Measurements from ENCODE around the gene ANO6. TPM values are rescaled to one million over a fixed set of nuclear protein-coding genes. Genes with fewer than 3 reads are reported as not detected.

ANO6 gene
- total RNA-seq, 5 donors from 2014 or later (not counting 1 experiment from before 2014, with no cell fraction given): 17.9 to 22.5 (median 20.3) TPM

- H3K27ac ChIP-seq (ENCODE audit: low read length): no peak overlapping the region
- H3K27me3 ChIP-seq (replicated peaks in 1 of 2; ENCODE audit: control insufficient read depth in 2 of 2, extremely low read depth in 1 of 2, insufficient read depth in 2 of 2, low read length in 1 of 2): no peaks in the 10 kb centered on the region
- 83% methylated on average over 1 of the region's 2 CpGs for WGBS (ENCODE audit: insufficient coverage)
- Mint-ChIP-seq H3K27me3 (no peaks in the 10 kb centered on the region), H3K36me3 (peaks cover 14% of the 10 kb centered on the region), H3K4me3 (no peak overlapping the region), H3K4me1 (peaks cover 15 to 35% (median 19%) of the 10 kb centered on the region in 3 donors), H3K27ac (no peak overlapping the region), H3K9me3 (no peaks in the 10 kb centered on the region)
- ATAC-seq (replicated peaks in 1 of 4) (no peak), DNase-seq (no peak)
- POLR2A ChIA-PET: no interaction called here
- H3K9me3 ChIP-seq: no peaks in the 10 kb centered on the region
- no peaks in the 10 kb centered on the region for H3K36me3 ChIP-seq (ENCODE audit: control insufficient read depth in 2 of 2, extremely low read depth in 1 of 2, insufficient read depth in 1 of 2, low read length in 1 of 2)
- H3K4me3 ChIP-seq (ENCODE audit: control insufficient read depth in 1 of 2, extremely low read depth in 1 of 2, low read length in 1 of 2): no peak overlapping the region
- CTCF ChIA-PET: interaction anchor here in 1 of 2 donors (0.6 to 0.7 kb wide), 2 partner anchors 423 to 534 kb away, joined by 3 read pairs; no protein-coding TSS in a partner anchor
- peaks cover 2 to 12% of the 10 kb centered on the region in 2 experiments for H3K4me1 ChIP-seq (ENCODE audit: control insufficient read depth in 1 of 2, extremely low read depth in 1 of 2, insufficient read depth in 2 of 2, low read length in 2 of 2)
Measured at GRCh38 chr12:45209784-45210183, 6.1 kb upstream of the ANO6 start.

DNA sequence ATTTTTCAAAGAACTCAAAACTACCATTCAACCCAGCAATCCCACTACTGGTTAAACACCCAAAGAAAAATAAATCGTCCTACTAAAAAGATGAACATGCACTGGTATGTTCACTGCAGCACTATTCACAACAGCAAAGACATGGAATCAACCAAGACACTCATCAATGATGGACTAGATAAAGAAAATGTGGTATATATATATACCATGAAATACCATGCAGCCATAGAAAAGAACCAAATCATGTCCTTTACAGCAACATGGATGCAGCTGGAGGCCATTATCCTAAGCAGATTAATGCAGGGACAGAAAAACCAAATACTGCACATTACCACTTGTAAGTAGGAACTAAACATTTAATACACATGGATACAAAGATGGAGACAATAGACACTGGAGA is 3.8 kb upstream of the ANO6 start:
- Mint-ChIP-seq H3K4me1 (peaks cover 24 to 48% (median 31%) of the 10 kb centered on the region in 3 donors), H3K27ac (no peak overlapping the region), H3K9me3 (no peaks in the 10 kb centered on the region), H3K36me3 (peaks cover 14% of the 10 kb centered on the region), H3K27me3 (no peaks in the 10 kb centered on the region), H3K4me3 (no peak overlapping the region)
- WGBS (ENCODE audit: insufficient coverage): no CpG with 5 or more reads among the region's 1 CpG
- ATAC-seq (replicated peaks in 1 of 4) (no peak), DNase-seq (no peak)
- Histone ChIP-seq H3K9me3 (no peaks in the 10 kb centered on the region), H3K27ac (ENCODE audit: low read length) (no peak overlapping the region), H3K4me1 (ENCODE audit: control insufficient read depth in 1 of 2, extremely low read depth in 1 of 2, insufficient read depth in 2 of 2, low read length in 2 of 2) (peaks cover 4 to 7% of the 10 kb centered on the region in 2 experiments), H3K4me3 (ENCODE audit: control insufficient read depth in 1 of 2, extremely low read depth in 1 of 2, low read length in 1 of 2) (no peak overlapping the region), H3K36me3 (ENCODE audit: control insufficient read depth in 2 of 2, extremely low read depth in 1 of 2, insufficient read depth in 1 of 2, low read length in 1 of 2) (no peaks in the 10 kb centered on the region), H3K27me3 (replicated peaks in 1 of 2; ENCODE audit: control insufficient read depth in 2 of 2, extremely low read depth in 1 of 2, insufficient read depth in 2 of 2, low read length in 1 of 2) (no peaks in the 10 kb centered on the region)
- CTCF ChIA-PET: no interaction called here
- POLR2A ChIA-PET: no interaction called here

GRCh38 chr12:45213107-45213506 is 2.8 kb upstream of the ANO6 start:
- Mint-ChIP-seq H3K4me1 (peaks cover 34 to 59% (median 41%) of the 10 kb centered on the region in 3 donors), H3K27me3 (no peaks in the 10 kb centered on the region), H3K36me3 (peaks cover 14% of the 10 kb centered on the region), H3K9me3 (no peaks in the 10 kb centered on the region), H3K27ac (no peak overlapping the region), H3K4me3 (no peak overlapping the region)
- ATAC-seq (replicated peaks in 1 of 4): no peak
- POLR2A ChIA-PET: interaction anchor here in 1 of 2 donors (0.6 kb wide), 1 partner anchor 12 kb away, joined by 3 read pairs; no protein-coding TSS in a partner anchor
- Histone ChIP-seq H3K4me1 (ENCODE audit: control insufficient read depth in 1 of 2, extremely low read depth in 1 of 2, insufficient read depth in 2 of 2, low read length in 2 of 2) (peaks cover 9 to 14% of the 10 kb centered on the region in 2 experiments), H3K27ac (ENCODE audit: low read length) (no peak overlapping the region), H3K9me3 (no peaks in the 10 kb centered on the region), H3K4me3 (ENCODE audit: control insufficient read depth in 1 of 2, extremely low read depth in 1 of 2, low read length in 1 of 2) (no peak overlapping the region), H3K36me3 (ENCODE audit: control insufficient read depth in 2 of 2, extremely low read depth in 1 of 2, insufficient read depth in 1 of 2, low read length in 1 of 2) (no peaks in the 10 kb centered on the region), H3K27me3 (replicated peaks in 1 of 2; ENCODE audit: control insufficient read depth in 2 of 2, extremely low read depth in 1 of 2, insufficient read depth in 2 of 2, low read length in 1 of 2) (no peaks in the 10 kb centered on the region)
- no peak for DNase-seq
- CTCF ChIA-PET: no interaction called here
- no CpG with 5 or more reads among the region's 1 CpG for WGBS (ENCODE audit: insufficient coverage)

DNA sequence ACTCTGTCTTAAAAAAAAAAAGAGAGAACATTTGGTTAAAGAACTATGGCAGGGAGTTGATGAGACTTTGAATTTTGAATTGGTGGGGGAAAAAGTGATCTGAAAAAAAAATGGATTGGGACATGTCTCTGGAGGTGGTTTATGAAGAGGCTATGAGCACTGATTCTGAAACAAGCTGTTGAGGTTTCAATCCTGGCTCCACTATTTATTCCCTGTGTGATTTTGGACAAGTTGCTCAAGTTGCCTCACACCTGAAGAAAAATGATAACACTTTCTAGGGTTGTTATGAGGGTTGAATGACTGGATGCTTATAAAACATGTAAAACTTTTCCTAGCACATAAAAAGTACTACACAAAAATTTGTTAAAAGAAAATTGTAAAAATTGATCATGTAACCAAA is 1.8 kb upstream of the ANO6 start:
- Mint-ChIP-seq H3K27ac (peak overlapping the region; percentile 55 to 97), H3K36me3 (peaks cover 9% of the 10 kb centered on the region), H3K4me3 (peak overlapping the region in 2 of 3 donors; percentile 24 to 92), H3K9me3 (no peaks in the 10 kb centered on the region), H3K27me3 (no peaks in the 10 kb centered on the region), H3K4me1 (peaks cover 42 to 65% (median 47%) of the 10 kb centered on the region in 3 donors)
- CTCF ChIA-PET: interaction anchor here (0.6 to 1.4 kb wide), 5 partner anchors 9 to 448 kb away, joined by 4 to 6 read pairs (median 4); no protein-coding TSS in a partner anchor
- DNase-seq: no peak
- Histone ChIP-seq H3K9me3 (no peaks in the 10 kb centered on the region), H3K36me3 (ENCODE audit: control insufficient read depth in 2 of 2, extremely low read depth in 1 of 2, insufficient read depth in 1 of 2, low read length in 1 of 2) (no peaks in the 10 kb centered on the region), H3K27ac (ENCODE audit: low read length) (no peak overlapping the region), H3K4me1 (ENCODE audit: control insufficient read depth in 1 of 2, extremely low read depth in 1 of 2, insufficient read depth in 2 of 2, low read length in 2 of 2) (peaks cover 16% of the 10 kb centered on the region in 2 experiments), H3K27me3 (replicated peaks in 1 of 2; ENCODE audit: control insufficient read depth in 2 of 2, extremely low read depth in 1 of 2, insufficient read depth in 2 of 2, low read length in 1 of 2) (no peaks in the 10 kb centered on the region), H3K4me3 (ENCODE audit: control insufficient read depth in 1 of 2, extremely low read depth in 1 of 2, low read length in 1 of 2) (no peak overlapping the region)
- POLR2A ChIA-PET: no interaction called here
- ATAC-seq (replicated peaks in 1 of 4): no peak

GRCh38 chr12:45214749-45215418 is 1.0 kb upstream of the ANO6 start:
- no peaks in the 10 kb centered on the region for H3K36me3 ChIP-seq (ENCODE audit: control insufficient read depth in 2 of 2, extremely low read depth in 1 of 2, insufficient read depth in 1 of 2, low read length in 1 of 2)
- ChIA-PET POLR2A (interaction anchor here (0.6 to 0.9 kb wide), 2 partner anchors 9 to 15 kb away, joined by 4 to 5 read pairs; no protein-coding TSS in a partner anchor), CTCF (interaction anchor here in 1 of 2 donors (0.7 to 1.4 kb wide), 4 partner anchors 10 to 96 kb away, joined by 3 to 6 read pairs (median 4); no protein-coding TSS in a partner anchor)
- H3K27me3 Mint-ChIP-seq: no peaks in the 10 kb centered on the region
- peak overlapping the region; percentile 92 to 97 (median 94) for H3K4me3 Mint-ChIP-seq
- H3K27me3 ChIP-seq (replicated peaks in 1 of 2; ENCODE audit: control insufficient read depth in 2 of 2, extremely low read depth in 1 of 2, insufficient read depth in 2 of 2, low read length in 1 of 2): no peaks in the 10 kb centered on the region
- peaks cover 44 to 65% (median 46%) of the 10 kb centered on the region in 3 donors for H3K4me1 Mint-ChIP-seq
- no peaks in the 10 kb centered on the region for H3K9me3 ChIP-seq
- peak overlapping the region; percentile 89 for H3K27ac ChIP-seq (ENCODE audit: low read length)
- H3K4me3 ChIP-seq (ENCODE audit: control insufficient read depth in 1 of 2, extremely low read depth in 1 of 2, low read length in 1 of 2): peak overlapping the region; percentile 85
- peaks cover 5% of the 10 kb centered on the region for H3K36me3 Mint-ChIP-seq
- DNase-seq (peak in 2 of 35 experiments; percentile 4 to 24), ATAC-seq (replicated peaks in 1 of 4) (no peak)
- WGBS (ENCODE audit: insufficient coverage): 0% methylated on average over 6 of the region's 11 CpGs
- no peaks in the 10 kb centered on the region for H3K9me3 Mint-ChIP-seq
- peaks cover 20 to 24% of the 10 kb centered on the region in 2 experiments for H3K4me1 ChIP-seq (ENCODE audit: control insufficient read depth in 1 of 2, extremely low read depth in 1 of 2, insufficient read depth in 2 of 2, low read length in 2 of 2)
- peak overlapping the region; percentile 91 to 97 for H3K27ac Mint-ChIP-seq

- ATAC-seq (replicated peaks in 1 of 4) (peak; percentile 46 to 56 (median 52)), DNase-seq (peak in 34 of 35 experiments; percentile 5 to 55 (median 28))
- Mint-ChIP-seq H3K27me3 (no peaks in the 10 kb centered on the region), H3K36me3 (peaks cover 2% of the 10 kb centered on the region), H3K4me1 (peaks cover 55 to 73% (median 60%) of the 10 kb centered on the region in 3 donors), H3K9me3 (no peaks in the 10 kb centered on the region), H3K4me3 (peak overlapping the region; percentile 92 to 97 (median 94)), H3K27ac (peak overlapping the region; percentile 91 to 97)
- ChIA-PET POLR2A (no interaction called here), CTCF (interaction anchor here (0.7 to 1.2 kb wide), 4 partner anchors 16 to 87 kb away, joined by 3 to 4 read pairs (median 3); no protein-coding TSS in a partner anchor)
- Histone ChIP-seq H3K27me3 (replicated peaks in 1 of 2; ENCODE audit: control insufficient read depth in 2 of 2, extremely low read depth in 1 of 2, insufficient read depth in 2 of 2, low read length in 1 of 2) (no peaks in the 10 kb centered on the region), H3K9me3 (no peaks in the 10 kb centered on the region), H3K27ac (ENCODE audit: low read length) (peak overlapping the region; percentile 49), H3K4me1 (ENCODE audit: control insufficient read depth in 1 of 2, extremely low read depth in 1 of 2, insufficient read depth in 2 of 2, low read length in 2 of 2) (peaks cover 22 to 24% of the 10 kb centered on the region in 2 experiments), H3K36me3 (ENCODE audit: control insufficient read depth in 2 of 2, extremely low read depth in 1 of 2, insufficient read depth in 1 of 2, low read length in 1 of 2) (no peaks in the 10 kb centered on the region), H3K4me3 (ENCODE audit: control insufficient read depth in 1 of 2, extremely low read depth in 1 of 2, low read length in 1 of 2) (peak overlapping the region; percentile 85)
- under 1% methylated on average over 68 of the region's 70 CpGs for WGBS (ENCODE audit: insufficient coverage)
Measured at GRCh38 chr12:45216230-45216982, 511 bp downstream of the ANO6 start.
